Stimulated activated naive B cell treated with anti-CD40 and anti-IgM and Interleukin-4, amounts not matched to agents 10 μg/mL and 1 μg/mL and 100 μg/mL, for 72 hours (primary cell): ENCODE measurements around the gene DSCAML1.

ENCODE experiments used
- ATAC-seq, 2 donors: fragments of 150-1000 bp; cut with Tn5 transposase; replicated peaks; 2 replicates each; pipeline ENCODE4 v1.10.0; 2021; ENCODE audit warnings: moderate library complexity in 1 of 2
- DNase-seq: peaks from one replicate; pipeline ENCODE4 v3.0.0; 2021
- H3K27ac Mint-ChIP-seq: one replicate; pipeline ENCODE4 v1.8.0; 2022; ENCODE audit warnings: mild to moderate bottlenecking, mixed read lengths
- H3K27me3 Mint-ChIP-seq, 2 donors: one replicate each; pipeline ENCODE4 v1.8.0; 2022; ENCODE audit warnings: mixed read lengths in 2 of 2
- H3K36me3 Mint-ChIP-seq, 2 donors: one replicate each; pipeline ENCODE4 v1.8.0; 2022; ENCODE audit warnings: mixed read lengths in 2 of 2, mild to moderate bottlenecking in 1 of 2
- H3K4me1 Mint-ChIP-seq, 2 donors: one replicate each; pipeline ENCODE4 v1.8.0; 2022; ENCODE audit warnings: mixed read lengths in 2 of 2, mild to moderate bottlenecking in 1 of 2
- H3K4me3 Mint-ChIP-seq, 2 donors: one replicate each; pipeline ENCODE4 v1.8.0; 2022; ENCODE audit warnings: mild to moderate bottlenecking in 2 of 2, mixed read lengths in 2 of 2, moderate library complexity in 1 of 2
- H3K9me3 Mint-ChIP-seq, 2 donors: one replicate each; pipeline ENCODE4 v1.8.0; 2022; ENCODE audit warnings: mixed read lengths in 2 of 2, mild to moderate bottlenecking in 1 of 2

DSCAML1 gene

DNA sequence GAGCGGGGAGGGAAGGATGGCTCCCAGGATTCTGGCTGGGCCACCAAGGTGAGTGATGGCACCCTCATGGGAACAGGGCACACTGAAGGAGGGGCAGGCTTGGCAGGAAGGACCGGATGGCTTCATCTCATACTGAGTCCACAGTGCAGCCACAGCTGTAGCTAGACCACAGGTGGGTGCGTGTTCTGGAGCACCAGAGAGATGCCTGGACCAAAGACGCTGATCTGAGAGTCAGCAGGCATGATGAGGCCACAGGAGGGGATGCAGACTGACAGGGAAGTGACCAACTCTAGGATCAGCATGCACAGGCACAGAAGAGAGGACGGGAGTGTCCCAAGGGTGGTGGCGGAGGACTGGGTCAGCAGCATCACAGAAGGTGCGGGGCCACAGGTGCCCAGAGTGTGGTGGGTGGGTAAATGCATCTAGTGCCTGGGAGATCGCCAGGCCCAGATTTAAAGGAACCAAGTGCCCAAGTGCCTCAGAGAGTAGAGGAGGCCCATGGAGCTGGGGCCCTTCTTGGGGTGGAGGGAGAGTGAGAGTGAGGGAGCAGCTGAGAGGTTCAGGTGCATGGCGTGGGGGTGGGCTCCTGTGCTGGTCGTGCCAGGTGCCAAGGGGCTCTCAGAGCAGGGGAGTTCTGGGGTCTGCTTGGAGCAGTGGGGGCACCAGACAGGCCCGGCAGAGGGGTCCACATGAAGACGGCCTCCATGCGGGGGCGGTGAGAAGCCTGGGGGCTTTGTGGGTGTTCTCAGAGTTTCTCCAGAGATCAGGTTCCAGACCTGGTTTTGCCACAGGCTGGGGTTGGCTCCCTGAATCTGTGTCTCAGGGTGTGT lies 355.7 kb downstream of the DSCAML1 start:
- ATAC-seq (no peak), DNase-seq (no peak)
- Mint-ChIP-seq H3K27me3 (peaks cover 29 to 34% of the 10 kb centered on the region in 2 donors), H3K9me3 (peaks cover 0 to 1% of the 10 kb centered on the region in 2 donors), H3K4me1 (no peaks in the 10 kb centered on the region), H3K36me3 (peaks cover 0 to 14% of the 10 kb centered on the region in 2 donors), H3K27ac (no peak overlapping the region), H3K4me3 (no peak overlapping the region)

- H3K27ac Mint-ChIP-seq, result no peak overlapping the region
- no peaks in the 10 kb centered on the region for H3K4me1 Mint-ChIP-seq
- H3K27me3 Mint-ChIP-seq, result peaks cover 29 to 34% of the 10 kb centered on the region in 2 donors
- DNase-seq (no peak), ATAC-seq (no peak)
- peaks cover 0 to 14% of the 10 kb centered on the region in 2 donors for H3K36me3 Mint-ChIP-seq
- H3K4me3 Mint-ChIP-seq, result no peak overlapping the region
- H3K9me3 Mint-ChIP-seq, result no peaks in the 10 kb centered on the region
Measured at GRCh38 chr11:117440258-117440657, 356.8 kb downstream of the DSCAML1 start.

DNA sequence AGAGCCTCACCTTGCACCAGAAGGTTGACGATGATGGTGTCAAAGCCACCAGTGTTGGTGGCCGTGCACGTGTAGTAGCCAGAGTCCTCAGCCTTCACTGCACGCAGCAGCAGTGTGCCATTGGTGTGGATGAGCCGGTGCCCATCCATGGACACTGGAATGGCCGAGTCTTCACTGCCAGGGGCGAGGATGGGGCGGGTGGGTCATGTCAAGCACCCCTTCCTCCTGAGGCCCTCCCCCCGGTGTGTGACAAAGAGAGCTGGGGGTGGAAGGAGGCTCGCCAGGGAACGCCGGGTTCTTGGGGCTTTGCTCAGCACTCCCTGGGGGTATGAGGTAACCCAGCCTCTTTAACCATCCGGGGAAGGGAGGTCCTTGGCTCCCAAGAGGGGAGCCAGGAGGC lies 357.8 kb downstream of the DSCAML1 start:
- peaks cover 0 to 14% of the 10 kb centered on the region in 2 donors for H3K36me3 Mint-ChIP-seq
- no peaks in the 10 kb centered on the region for H3K9me3 Mint-ChIP-seq
- no peak for DNase-seq
- peaks cover 29 to 33% of the 10 kb centered on the region in 2 donors for H3K27me3 Mint-ChIP-seq
- no peak for ATAC-seq
- H3K4me3 Mint-ChIP-seq, result no peak overlapping the region
- no peaks in the 10 kb centered on the region for H3K4me1 Mint-ChIP-seq
- no peak overlapping the region for H3K27ac Mint-ChIP-seq

DNA sequence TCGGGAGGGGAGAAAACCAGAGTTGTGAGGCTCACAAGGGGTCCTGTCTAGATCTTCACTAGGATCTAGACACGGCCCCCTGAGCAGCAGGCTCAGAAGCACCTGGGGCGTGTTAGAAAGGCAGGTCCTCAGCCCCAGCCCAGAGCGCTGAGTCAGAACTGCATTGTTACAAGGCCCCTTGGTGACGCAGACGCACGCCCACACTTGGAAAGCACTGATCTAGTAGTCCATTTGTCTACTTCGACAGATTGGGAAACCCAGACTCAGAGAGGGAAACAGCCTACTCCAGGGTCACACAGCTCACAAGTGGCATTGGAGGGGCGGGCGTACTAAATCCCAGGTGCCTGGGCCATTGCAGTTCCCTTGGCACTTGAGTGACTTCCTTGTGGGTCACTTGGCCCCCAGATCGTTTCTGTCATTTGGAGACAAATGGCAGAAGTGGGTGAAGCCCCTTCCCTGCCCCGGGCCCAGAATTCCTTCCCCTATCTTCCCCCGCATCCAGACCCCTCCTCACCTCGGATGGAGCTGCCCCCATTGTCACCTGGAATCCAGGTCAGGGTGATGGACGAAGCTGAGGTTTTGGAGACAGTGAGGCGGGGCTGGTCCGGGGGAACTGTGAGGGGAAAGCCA lies 358.5 kb downstream of the DSCAML1 start:
- DNase-seq (no peak), ATAC-seq (no peak)
- peaks cover 0 to 14% of the 10 kb centered on the region in 2 donors for H3K36me3 Mint-ChIP-seq
- no peaks in the 10 kb centered on the region for H3K4me1 Mint-ChIP-seq
- no peak overlapping the region for H3K4me3 Mint-ChIP-seq
- no peak overlapping the region for H3K27ac Mint-ChIP-seq
- no peaks in the 10 kb centered on the region for H3K9me3 Mint-ChIP-seq
- H3K27me3 Mint-ChIP-seq, result peaks cover 22 to 26% of the 10 kb centered on the region in 2 donors

DNA sequence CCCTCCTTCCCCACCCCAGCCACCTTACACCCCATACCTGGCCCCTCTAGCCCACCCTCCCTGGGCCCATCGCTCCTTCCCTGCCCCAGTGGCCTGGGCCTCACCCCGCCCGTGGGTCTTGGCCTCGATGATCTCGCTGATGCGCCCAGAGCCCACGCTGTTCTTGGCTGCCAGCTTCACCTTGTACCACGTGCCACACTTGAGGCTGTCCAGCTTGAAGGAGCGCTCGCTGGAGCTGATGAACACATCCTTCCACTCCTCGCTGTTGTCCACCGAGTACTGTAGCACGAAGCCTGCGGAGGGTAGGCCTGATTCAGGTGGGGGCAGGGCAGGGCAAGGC lies 359.3 kb downstream of the DSCAML1 start:
- no peak for DNase-seq
- no peaks in the 10 kb centered on the region for H3K4me1 Mint-ChIP-seq
- H3K36me3 Mint-ChIP-seq, result peaks cover 0 to 18% of the 10 kb centered on the region in 2 donors
- ATAC-seq, result no peak
- H3K9me3 Mint-ChIP-seq, result no peaks in the 10 kb centered on the region
- H3K4me3 Mint-ChIP-seq, result no peak overlapping the region
- H3K27me3 Mint-ChIP-seq, result peaks cover 18 to 21% of the 10 kb centered on the region in 2 donors
- H3K27ac Mint-ChIP-seq, result no peak overlapping the region

- Mint-ChIP-seq H3K36me3 (peaks cover 0 to 21% of the 10 kb centered on the region in 2 donors), H3K27ac (no peak overlapping the region), H3K4me1 (no peaks in the 10 kb centered on the region), H3K9me3 (no peaks in the 10 kb centered on the region), H3K4me3 (no peak overlapping the region), H3K27me3 (peaks cover 15 to 18% of the 10 kb centered on the region in 2 donors)
- ATAC-seq (no peak), DNase-seq (no peak)
Measured at GRCh38 chr11:117437041-117437790, 359.8 kb downstream of the DSCAML1 start.

- H3K9me3 Mint-ChIP-seq, result no peaks in the 10 kb centered on the region
- ATAC-seq, result peak; percentile 71 to 78
- no peak overlapping the region for H3K4me3 Mint-ChIP-seq
- peaks cover 0 to 14% of the 10 kb centered on the region in 2 donors for H3K36me3 Mint-ChIP-seq
- H3K4me1 Mint-ChIP-seq, result no peaks in the 10 kb centered on the region
- H3K27me3 Mint-ChIP-seq, result peaks cover 4 to 5% of the 10 kb centered on the region in 2 donors
- no peak for DNase-seq
- no peak overlapping the region for H3K27ac Mint-ChIP-seq
Measured at GRCh38 chr11:117435326-117435725, 361.7 kb downstream of the DSCAML1 start.

GRCh38 chr11:117434481-117434880 lies 362.5 kb downstream of the DSCAML1 start:
- no peak for DNase-seq
- no peaks in the 10 kb centered on the region for H3K9me3 Mint-ChIP-seq
- H3K4me3 Mint-ChIP-seq, result no peak overlapping the region
- H3K36me3 Mint-ChIP-seq, result peaks cover 0 to 14% of the 10 kb centered on the region in 2 donors
- H3K27me3 Mint-ChIP-seq, result peaks cover 0 to 5% of the 10 kb centered on the region in 2 donors
- ATAC-seq, result no peak
- no peak overlapping the region for H3K27ac Mint-ChIP-seq
- no peaks in the 10 kb centered on the region for H3K4me1 Mint-ChIP-seq

GRCh38 chr11:117433717-117434116 lies 363.3 kb downstream of the DSCAML1 start:
- no peaks in the 10 kb centered on the region for H3K9me3 Mint-ChIP-seq
- ATAC-seq, result peak in 1 of 2 donors; percentile 62

DNA sequence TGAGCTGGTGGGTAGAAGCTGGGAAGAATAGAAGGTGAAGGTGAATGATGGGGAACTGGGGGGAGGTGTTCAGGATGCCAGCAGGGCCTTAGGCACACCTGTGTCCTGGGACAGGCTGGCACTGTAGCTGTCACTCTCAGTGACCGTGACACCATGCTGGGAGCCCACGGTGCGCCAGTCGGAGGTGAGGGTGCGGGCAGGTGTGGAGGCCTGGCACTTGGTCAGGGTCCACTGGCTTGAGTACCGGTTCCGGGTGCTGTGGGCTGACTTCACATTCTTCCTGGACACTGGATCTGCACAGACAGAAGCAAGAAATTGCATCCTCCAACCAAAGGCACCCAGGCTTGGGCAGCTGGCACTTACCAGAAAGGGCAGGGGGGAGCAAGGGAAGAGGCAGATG lies 365.6 kb downstream of the DSCAML1 start:
- Mint-ChIP-seq H3K4me3 (no peak overlapping the region), H3K36me3 (peaks cover 0 to 9% of the 10 kb centered on the region in 2 donors), H3K4me1 (peaks cover 1 to 7% of the 10 kb centered on the region in 2 donors), H3K9me3 (no peaks in the 10 kb centered on the region), H3K27me3 (peaks cover 5% of the 10 kb centered on the region in 2 donors), H3K27ac (no peak overlapping the region)
- ATAC-seq (no peak), DNase-seq (no peak)

More at GRCh38 chr11:117433717-117434116, 363.3 kb downstream of the DSCAML1 start:
- H3K27me3 Mint-ChIP-seq, result peaks cover 0 to 5% of the 10 kb centered on the region in 2 donors
- no peak overlapping the region for H3K27ac Mint-ChIP-seq
- peaks cover 0 to 14% of the 10 kb centered on the region in 2 donors for H3K36me3 Mint-ChIP-seq
- DNase-seq, result no peak
- H3K4me1 Mint-ChIP-seq, result no peaks in the 10 kb centered on the region
- no peak overlapping the region for H3K4me3 Mint-ChIP-seq

- Mint-ChIP-seq H3K36me3 (peaks cover 0 to 9% of the 10 kb centered on the region in 2 donors), H3K4me1 (peaks cover 1 to 13% of the 10 kb centered on the region in 2 donors), H3K9me3 (no peaks in the 10 kb centered on the region), H3K4me3 (no peak overlapping the region), H3K27ac (no peak overlapping the region), H3K27me3 (peaks cover 13 to 14% of the 10 kb centered on the region in 2 donors)
- DNase-seq (no peak), ATAC-seq (no peak)
Measured at GRCh38 chr11:117430293-117430955, 366.6 kb downstream of the DSCAML1 start.

- Mint-ChIP-seq H3K36me3 (peaks cover 0 to 9% of the 10 kb centered on the region in 2 donors), H3K27ac (no peak overlapping the region), H3K27me3 (peaks cover 13 to 25% of the 10 kb centered on the region in 2 donors), H3K4me3 (no peak overlapping the region), H3K4me1 (peaks cover 4 to 13% of the 10 kb centered on the region in 2 donors), H3K9me3 (no peaks in the 10 kb centered on the region)
- ATAC-seq (no peak), DNase-seq (no peak)
Measured at GRCh38 chr11:117428856-117429229, 368.2 kb downstream of the DSCAML1 start.

- Mint-ChIP-seq H3K4me3 (no peak overlapping the region), H3K4me1 (peaks cover 4 to 13% of the 10 kb centered on the region in 2 donors), H3K27ac (no peak overlapping the region), H3K36me3 (peaks cover 0 to 9% of the 10 kb centered on the region in 2 donors), H3K27me3 (peaks cover 13 to 27% of the 10 kb centered on the region in 2 donors), H3K9me3 (no peaks in the 10 kb centered on the region)
- DNase-seq (no peak), ATAC-seq (no peak)
Measured at GRCh38 chr11:117428186-117428855, 368.7 kb downstream of the DSCAML1 start.
